Measurements from ENCODE around the gene PIP5K1B. TPM values are rescaled to one million over a fixed set of nuclear protein-coding genes. Genes with fewer than 3 reads are reported as not detected.

PIP5K1B gene
- total and polyA plus RNA-seq, 7 donors = 10.3 to 72.6 (median 23.5) TPM

GRCh38 chr9:68726489-68726888, 21.4 kb downstream of the PIP5K1B start:
- TF ChIP-seq EP300 (IDR thresholded peaks at IDR 0.05) = no peak
- TF ChIP-seq POLR2AphosphoS5 (IDR thresholded peaks at IDR 0.05) = no peak
- no peak for TF ChIP-seq CTCF (IDR thresholded peaks at IDR 0.05)
- TF ChIP-seq POLR2A (IDR thresholded peaks at IDR 0.05) = no peak
- Histone ChIP-seq H3K27ac (no peak overlapping the region), H3K36me3 (no peaks in the 10 kb centered on the region), H3K4me3 (no peak overlapping the region), H3K27me3 (no peaks in the 10 kb centered on the region), H3K9me3 (no peaks in the 10 kb centered on the region), H3K4me1 (no peaks in the 10 kb centered on the region)
- 95 to 96% methylated on average over 5 of the region's 5 CpGs for WGBS, 2 donors
- DNase-seq = no peak
- intact Hi-C loops (cut with DNase I) = no loop called here

- no peaks in the 10 kb centered on the region for H3K9me3 ChIP-seq
- no peaks in the 10 kb centered on the region for H3K4me1 ChIP-seq
- no peak for TF ChIP-seq POLR2AphosphoS5 (IDR thresholded peaks at IDR 0.05)
- no peak for TF ChIP-seq EP300 (IDR thresholded peaks at IDR 0.05)
- no peak for TF ChIP-seq POLR2A (IDR thresholded peaks at IDR 0.05)
- TF ChIP-seq CTCF (IDR thresholded peaks at IDR 0.05) = no peak
- intact Hi-C loops (cut with DNase I) = no loop called here
- no peak overlapping the region for H3K27ac ChIP-seq
- H3K27me3 ChIP-seq = no peaks in the 10 kb centered on the region
- H3K36me3 ChIP-seq = no peaks in the 10 kb centered on the region
- no peak overlapping the region for H3K4me3 ChIP-seq
- WGBS, 2 donors = 90 to 91% methylated on average over 2 of the region's 2 CpGs
- no peak for DNase-seq
Observed at GRCh38 chr9:68727636-68728035, 22.6 kb downstream of the PIP5K1B start.

GRCh38 chr9:68728731-68729130, 23.7 kb downstream of the PIP5K1B start:
- Histone ChIP-seq H3K9me3 (no peaks in the 10 kb centered on the region), H3K36me3 (no peaks in the 10 kb centered on the region), H3K4me1 (no peaks in the 10 kb centered on the region), H3K4me3 (no peak overlapping the region), H3K27me3 (no peaks in the 10 kb centered on the region), H3K27ac (no peak overlapping the region)
- intact Hi-C loops (cut with DNase I) = no loop called here
- no peak for TF ChIP-seq CTCF (IDR thresholded peaks at IDR 0.05)
- no peak for TF ChIP-seq EP300 (IDR thresholded peaks at IDR 0.05)
- no peak for TF ChIP-seq POLR2A (IDR thresholded peaks at IDR 0.05)
- no peak for TF ChIP-seq POLR2AphosphoS5 (IDR thresholded peaks at IDR 0.05)
- no peak for DNase-seq
- WGBS, 2 donors = 83 to 92% methylated on average over 1 of the region's 1 CpG

GRCh38 chr9:68730570-68731235, 25.7 kb downstream of the PIP5K1B start:
- Histone ChIP-seq H3K27ac (no peak overlapping the region), H3K4me3 (no peak overlapping the region), H3K27me3 (no peaks in the 10 kb centered on the region), H3K4me1 (no peaks in the 10 kb centered on the region), H3K36me3 (no peaks in the 10 kb centered on the region), H3K9me3 (no peaks in the 10 kb centered on the region)
- 24 to 70% methylated on average over 2 of the region's 2 CpGs for WGBS, 2 donors
- intact Hi-C loops (cut with DNase I) = no loop called here
- no peak for DNase-seq
- TF ChIP-seq POLR2AphosphoS5 (IDR thresholded peaks at IDR 0.05) = no peak
- TF ChIP-seq EP300 (IDR thresholded peaks at IDR 0.05) = no peak
- no peak for TF ChIP-seq POLR2A (IDR thresholded peaks at IDR 0.05)
- TF ChIP-seq CTCF (IDR thresholded peaks at IDR 0.05) = no peak

GRCh38 chr9:68731857-68732256, 26.8 kb downstream of the PIP5K1B start:
- H3K27ac ChIP-seq = no peak overlapping the region
- intact Hi-C loops (cut with DNase I) = no loop called here

More at GRCh38 chr9:68731857-68732256, 26.8 kb downstream of the PIP5K1B start:
- H3K4me1 ChIP-seq = no peaks in the 10 kb centered on the region
- no peaks in the 10 kb centered on the region for H3K9me3 ChIP-seq
- no peaks in the 10 kb centered on the region for H3K36me3 ChIP-seq
- no peaks in the 10 kb centered on the region for H3K27me3 ChIP-seq
- H3K4me3 ChIP-seq = no peak overlapping the region
- DNase-seq = no peak
- TF ChIP-seq CTCF (IDR thresholded peaks at IDR 0.05) (no peak), POLR2A (IDR thresholded peaks at IDR 0.05) (no peak), POLR2AphosphoS5 (IDR thresholded peaks at IDR 0.05) (no peak), EP300 (IDR thresholded peaks at IDR 0.05) (no peak)
- WGBS, 2 donors = 14 to 65% methylated on average over 5 of the region's 5 CpGs

Measured in sigmoid colon (tissue), 7 donors.